RWPE2 (cell line): ENCODE results near the gene KLHDC10.

Experiments used
- ATAC-seq: fragments of 200-7000 bp; cut with Tn5 transposase; 3 replicates; pipeline ENCODE4 v1.9.1; 2021; ENCODE audit warnings: low read depth
- DNase-seq: peaks from one replicate; pipeline ENCODE4 v3.0.0-alpha.2; 2020; ENCODE audit warnings: low spot score
- H3K27ac ChIP-seq: fragments of 450-650 bp; 2 replicates; pipeline ENCODE4 v1.5.1; 2017; ENCODE audit warnings: mild to moderate bottlenecking; ENCODE audit not compliant: poor library complexity, severe bottlenecking
- H3K27me3 ChIP-seq: fragments of 250-450 bp; sonication (Bioruptor Pico); 2 replicates; pipeline ENCODE4 v1.5.1; 2021; ENCODE audit warnings: mild to moderate bottlenecking, moderate library complexity; ENCODE audit not compliant: insufficient read depth, poor library complexity, severe bottlenecking
- H3K36me3 ChIP-seq: fragments of 250-450 bp; sonication (Bioruptor Pico); 2 replicates; pipeline ENCODE4 v1.5.1; 2020; ENCODE audit warnings: low read depth, mild to moderate bottlenecking, moderate library complexity
- H3K4me1 ChIP-seq: fragments of 250-450 bp; sonication (Bioruptor Pico); 2 replicates; pipeline ENCODE4 v1.5.1; 2021; ENCODE audit warnings: mild to moderate bottlenecking, moderate library complexity; ENCODE audit not compliant: insufficient read depth, poor library complexity, severe bottlenecking
- H3K4me3 ChIP-seq: fragments of 250-450 bp; sonication (Bioruptor Pico); 2 replicates; pipeline ENCODE4 v1.5.1; 2021; ENCODE audit warnings: mild to moderate bottlenecking, moderate library complexity; ENCODE audit not compliant: severe bottlenecking
- H3K9me3 ChIP-seq: fragments of 250-450 bp; sonication (Bioruptor Pico); 2 replicates; pipeline ENCODE4 v1.5.1; 2021; ENCODE audit warnings: mild to moderate bottlenecking, moderate library complexity; ENCODE audit not compliant: severe bottlenecking
- CTCF ChIP-seq: fragments of 450-650 bp; IDR thresholded peaks from one replicate; pipeline ENCODE4 v1.5.1; 2017; ENCODE audit warnings: mild to moderate bottlenecking, moderate library complexity; ENCODE audit not compliant: poor library complexity, severe bottlenecking

KLHDC10 gene

GRCh38 chr7:130133029-130133782, 62.9 kb downstream of the KLHDC10 start:
- no peaks in the 10 kb centered on the region for H3K27me3 ChIP-seq
- TF ChIP-seq CTCF = no peak
- no peak for DNase-seq
- no peak for ATAC-seq
- no peaks in the 10 kb centered on the region for H3K4me1 ChIP-seq
- H3K4me3 ChIP-seq = no peak overlapping the region
- H3K27ac ChIP-seq = no peak overlapping the region
- H3K9me3 ChIP-seq = no peaks in the 10 kb centered on the region
- H3K36me3 ChIP-seq = peaks cover 27% of the 10 kb centered on the region

GRCh38 chr7:130134106-130134636, 63.8 kb downstream of the KLHDC10 start:
- ATAC-seq (no peak), DNase-seq (no peak)
- Histone ChIP-seq H3K9me3 (no peaks in the 10 kb centered on the region), H3K4me1 (no peaks in the 10 kb centered on the region), H3K36me3 (peaks cover 22% of the 10 kb centered on the region), H3K27me3 (no peaks in the 10 kb centered on the region), H3K4me3 (no peak overlapping the region), H3K27ac (no peak overlapping the region)
- no peak for TF ChIP-seq CTCF

GRCh38 chr7:130134726-130135125, 64.4 kb downstream of the KLHDC10 start:
- H3K9me3 ChIP-seq = no peaks in the 10 kb centered on the region
- H3K4me1 ChIP-seq = no peaks in the 10 kb centered on the region
- ATAC-seq (no peak), DNase-seq (no peak)
- no peaks in the 10 kb centered on the region for H3K27me3 ChIP-seq
- peaks cover 16% of the 10 kb centered on the region for H3K36me3 ChIP-seq
- TF ChIP-seq CTCF = no peak
- H3K27ac ChIP-seq = no peak overlapping the region
- H3K4me3 ChIP-seq = no peak overlapping the region

GRCh38 chr7:130135208-130136205, 65.2 kb downstream of the KLHDC10 start:
- Histone ChIP-seq H3K36me3 (peaks cover 11% of the 10 kb centered on the region), H3K27ac (no peak overlapping the region), H3K9me3 (no peaks in the 10 kb centered on the region), H3K4me3 (no peak overlapping the region), H3K27me3 (no peaks in the 10 kb centered on the region), H3K4me1 (no peaks in the 10 kb centered on the region)
- DNase-seq = no peak
- TF ChIP-seq CTCF = no peak
- no peak for ATAC-seq
